CD4-positive, alpha-beta memory T cell (primary cell): ENCODE measurements around the gene PTPRU. TPM values are rescaled to one million over a fixed set of nuclear protein-coding genes. Genes with fewer than 3 reads are reported as not detected.

Source experiments
- CTCF ChIA-PET: fragments of 350-600 bp; sonication (Branson Sonifier 250); formaldehyde crosslinking; loops from one replicate; lab custom pipeline; 2021; ENCODE audit warnings: inconsistent platforms; ENCODE audit not compliant: partially characterized antibody; lab: Charles Lee
- POLR2A ChIA-PET: fragments of 350-600 bp; sonication (Branson Sonifier 250); formaldehyde crosslinking; loops from one replicate; lab custom pipeline; 2021; ENCODE audit not compliant: partially characterized antibody; lab: Charles Lee
- DNase-seq, 5 donors: peaks; one replicate each; pipeline versions ENCODE4 v3.0.0 to v3.0.0-alpha.2; 2020 to 2022; ENCODE audit warnings: mixed read lengths in 1 of 5
- H3K27ac ChIP-seq: one replicate; pipeline ENCODE4 v1.7.0; 2013; ENCODE audit warnings: low read depth, low read length
- H3K27me3 ChIP-seq: 2 replicates; pipeline ENCODE4 v1.7.0; 2013; ENCODE audit warnings: mild to moderate bottlenecking, low read length, moderate library complexity; ENCODE audit not compliant: insufficient read depth
- H3K36me3 ChIP-seq: 2 replicates; pipeline ENCODE4 v1.7.0; 2013; ENCODE audit warnings: mild to moderate bottlenecking, low read length, moderate library complexity; ENCODE audit not compliant: insufficient read depth
- H3K4me1 ChIP-seq: 2 replicates; pipeline ENCODE4 v1.7.0; 2013; ENCODE audit warnings: mild to moderate bottlenecking, low read length, moderate library complexity; ENCODE audit not compliant: insufficient read depth
- H3K4me3 ChIP-seq, 2 donors: one replicate each; pipeline ENCODE4 v1.7.0; 2013; ENCODE audit warnings: low read length in 2 of 2, mild to moderate bottlenecking in 1 of 2
- H3K9me3 ChIP-seq, 2 donors: one replicate each; pipeline ENCODE4 v1.7.0; 2013; ENCODE audit warnings: low read length in 2 of 2, control low read depth in 1 of 2; ENCODE audit not compliant: control insufficient read depth in 1 of 2
- H3K27ac Mint-ChIP-seq, 7 donors: one replicate each; pipeline ENCODE4 v1.8.0; 2020 to 2021; ENCODE audit warnings: mixed read lengths in 7 of 7, mild to moderate bottlenecking in 6 of 7, inconsistent platforms in 3 of 7, moderate library complexity in 3 of 7
- H3K27me3 Mint-ChIP-seq, 2 donors: one replicate each; pipeline ENCODE4 v1.8.0; 2020 to 2021; ENCODE audit warnings: mixed read lengths in 2 of 2
- H3K36me3 Mint-ChIP-seq, 2 donors: one replicate each; pipeline ENCODE4 v1.8.0; 2020 to 2021; ENCODE audit warnings: mixed read lengths in 2 of 2, inconsistent platforms in 1 of 2, mild to moderate bottlenecking in 1 of 2
- H3K4me1 Mint-ChIP-seq, 4 donors: one replicate each; pipeline ENCODE4 v1.8.0; 2020 to 2021; ENCODE audit warnings: mixed read lengths in 4 of 4, mild to moderate bottlenecking in 1 of 4
- H3K4me3 Mint-ChIP-seq, 8 donors: one replicate each; pipeline ENCODE4 v1.8.0; 2020 to 2021; ENCODE audit warnings: mixed read lengths in 8 of 8, mild to moderate bottlenecking in 7 of 8, moderate library complexity in 6 of 8, inconsistent platforms in 3 of 8
- H3K9me3 Mint-ChIP-seq, 8 donors: one replicate each; pipeline ENCODE4 v1.8.0; 2020 to 2021; ENCODE audit warnings: mixed read lengths in 8 of 8, mild to moderate bottlenecking in 5 of 8, inconsistent platforms in 3 of 8, moderate library complexity in 1 of 8
- intact Hi-C: fragments of 100-400 bp; cut with micrococcal nuclease; formaldehyde crosslinking; loops from one replicate; pipeline ENCODE4 v1.15.1; 2023
- polyA plus RNA-seq, 2 donors: library from polyadenylated mRNA; unstranded; fragments of 300-500 nt; fragmentation: Illumina TruSeq; gene quantifications; one replicate each; pipeline ENCODE4 v1.2.3, GENCODE V29; 2021
- total RNA-seq, 2 experiments: library from RNA; stranded (reverse); gene quantifications; one replicate each; pipeline ENCODE4 v1.2.3, GENCODE V29; 2021

PTPRU gene
- total RNA-seq (under 1 TPM in 1 of 2 experiments, not detected in 1; 0.38 TPM), polyA plus RNA-seq (not detected)

- Histone ChIP-seq H3K4me3 (peak within 1 kb of the TSS; percentile 28 to 60), H3K27me3 (peaks cover 19% of the 10 kb centered on the region), H3K4me1 (peaks cover 17% of the 10 kb centered on the region), H3K27ac (no peak within 1 kb of the TSS), H3K9me3 (no peaks in the 10 kb centered on the region), H3K36me3 (no peaks in the 10 kb centered on the region)
- POLR2A ChIA-PET = interaction anchor here (0.7 kb wide), 1 partner anchor 1547 kb away, joined by 4 read pairs; no protein-coding TSS in a partner anchor
- H3K36me3 Mint-ChIP-seq = no peaks in the 10 kb centered on the region
- H3K27ac Mint-ChIP-seq = peak within 1 kb of the TSS in 6 of 7 donors; percentile 33 to 86 (median 56)
- peak; percentile 60 to 85 (median 77) for DNase-seq
- intact Hi-C loops = loop anchor here (1.0 to 5.0 kb wide), 2 partner anchors 996 to 1472 kb away; no protein-coding TSS in a partner anchor
- H3K4me1 Mint-ChIP-seq = peaks cover 18 to 37% (median 20%) of the 10 kb centered on the region in 4 donors
- H3K27me3 Mint-ChIP-seq = peaks cover 36 to 40% of the 10 kb centered on the region in 2 donors
- CTCF ChIA-PET = interaction anchor here (0.6 to 3.6 kb wide), 4 partner anchors 1118 to 1481 kb away, joined by 3 to 33 read pairs (median 4); no protein-coding TSS in a partner anchor
- peak within 1 kb of the TSS; percentile 82 to 92 (median 87) for H3K4me3 Mint-ChIP-seq
- peaks cover 0 to 3% (median 0%) of the 10 kb centered on the region in 8 donors for H3K9me3 Mint-ChIP-seq
Observed at GRCh38 chr1:29235955-29236711, at the start of gene PTPRU. Gene PTPRU (plus strand): TSS chr1:29236522. CDS start chr1:29236645, 123 bp downstream.

DNA sequence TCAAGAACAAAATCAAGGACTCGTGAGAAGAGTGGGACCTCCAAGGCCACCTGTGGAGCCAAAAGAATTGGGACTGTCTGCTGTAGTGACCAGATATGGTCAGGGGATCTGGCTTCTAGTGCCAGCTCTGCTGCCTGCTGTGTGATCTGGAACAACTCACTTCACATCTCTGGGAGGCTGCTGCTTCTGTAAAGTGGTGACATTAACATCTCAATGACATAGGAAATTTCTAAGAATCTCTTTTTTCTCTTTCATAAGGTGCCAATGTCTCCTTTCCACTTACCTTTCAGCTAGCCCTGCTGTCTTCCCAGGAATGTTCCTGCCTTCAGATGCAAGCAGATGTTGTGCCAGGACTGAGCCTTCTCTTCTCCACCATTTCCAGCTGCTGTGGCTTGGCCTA lies 49.6 kb upstream of the PTPRU start:
- Histone ChIP-seq H3K27ac (no peak overlapping the region), H3K9me3 (no peaks in the 10 kb centered on the region), H3K36me3 (no peaks in the 10 kb centered on the region), H3K4me1 (peaks cover 9% of the 10 kb centered on the region), H3K4me3 (no peak overlapping the region), H3K27me3 (no peaks in the 10 kb centered on the region)
- CTCF ChIA-PET = interaction anchor here (1.5 to 1.8 kb wide), 2 partner anchors 13 to 16 kb away, joined by 4 to 11 read pairs; no protein-coding TSS in a partner anchor
- Mint-ChIP-seq H3K4me3 (no peak overlapping the region), H3K27me3 (no peaks in the 10 kb centered on the region), H3K9me3 (no peaks in the 10 kb centered on the region), H3K4me1 (peaks cover 4 to 17% (median 10%) of the 10 kb centered on the region in 4 donors), H3K36me3 (peaks cover 3 to 4% of the 10 kb centered on the region in 2 donors), H3K27ac (peak overlapping the region in 1 of 7 donors; percentile 3)
- POLR2A ChIA-PET = interaction anchor here (1.4 kb wide), 1 partner anchor 35 kb away, joined by 4 read pairs; no protein-coding TSS in a partner anchor
- intact Hi-C loops = loop anchor here (10.0 kb wide), 1 partner anchor 62 kb away; the partner anchor contains the start of gene TMEM200B
- DNase-seq = no peak

- ChIA-PET CTCF (no interaction called here), POLR2A (interaction anchor here (0.9 kb wide), 1 partner anchor 454 kb away, joined by 3 read pairs; the partner anchor contains the start of gene YTHDF2)
- no peak overlapping the region for H3K27ac ChIP-seq
- no peak overlapping the region for H3K27ac Mint-ChIP-seq
- H3K9me3 ChIP-seq = no peaks in the 10 kb centered on the region
- DNase-seq = no peak
- intact Hi-C loops = no loop called here
- no peaks in the 10 kb centered on the region for H3K9me3 Mint-ChIP-seq
- no peaks in the 10 kb centered on the region for H3K4me1 Mint-ChIP-seq
- no peaks in the 10 kb centered on the region for H3K27me3 Mint-ChIP-seq
- no peaks in the 10 kb centered on the region for H3K27me3 ChIP-seq
- no peaks in the 10 kb centered on the region for H3K4me1 ChIP-seq
- H3K4me3 ChIP-seq = no peak overlapping the region
- peaks cover 6% of the 10 kb centered on the region for H3K36me3 ChIP-seq
- H3K36me3 Mint-ChIP-seq = peaks cover 14 to 18% of the 10 kb centered on the region in 2 donors
- H3K4me3 Mint-ChIP-seq = no peak overlapping the region
Observed at GRCh38 chr1:29190718-29191117, 45.6 kb upstream of the PTPRU start.

DNA sequence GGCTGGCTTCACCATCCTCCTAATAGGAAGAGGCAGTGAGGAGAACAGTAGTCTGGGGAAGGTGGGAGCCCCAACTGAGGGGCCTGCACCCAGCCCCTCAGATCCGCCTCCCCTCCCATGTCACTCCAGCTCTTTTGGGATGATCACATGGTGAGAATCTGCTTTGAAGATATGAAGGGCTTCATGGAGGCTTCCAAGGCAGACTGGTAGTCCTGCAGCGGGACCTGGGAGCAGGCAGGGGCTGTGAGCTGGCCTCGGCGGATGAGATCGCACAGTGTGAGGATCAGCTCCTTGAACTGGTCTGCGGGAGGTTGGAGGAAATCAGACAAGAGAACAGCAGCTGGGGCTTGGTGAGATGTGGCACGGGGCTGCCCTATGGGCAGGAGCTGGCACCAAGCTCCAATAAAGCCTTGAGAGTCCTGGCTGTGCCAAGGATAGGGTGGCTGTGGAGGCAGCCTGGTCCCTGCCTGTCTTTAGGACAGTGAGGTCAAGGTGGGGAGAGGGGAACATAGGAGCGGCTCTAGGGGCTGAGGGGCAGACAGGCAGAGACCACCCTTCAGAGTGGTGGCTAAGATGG lies 42.4 kb upstream of the PTPRU start:
- H3K27ac Mint-ChIP-seq = no peak overlapping the region
- CTCF ChIA-PET = interaction anchor here (1.6 kb wide), 1 partner anchor 8 kb away, joined by 7 read pairs; no protein-coding TSS in a partner anchor
- no peaks in the 10 kb centered on the region for H3K9me3 ChIP-seq
- H3K4me3 ChIP-seq = no peak overlapping the region
- no peaks in the 10 kb centered on the region for H3K27me3 ChIP-seq
- H3K4me1 Mint-ChIP-seq = peaks cover 0 to 2% (median 0%) of the 10 kb centered on the region in 4 donors
- intact Hi-C loops = no loop called here
- no peaks in the 10 kb centered on the region for H3K9me3 Mint-ChIP-seq
- peaks cover 18 to 20% of the 10 kb centered on the region in 2 donors for H3K36me3 Mint-ChIP-seq
- no peak overlapping the region for H3K27ac ChIP-seq
- DNase-seq = no peak
- POLR2A ChIA-PET = no interaction called here
- H3K4me3 Mint-ChIP-seq = no peak overlapping the region
- H3K27me3 Mint-ChIP-seq = no peaks in the 10 kb centered on the region
- no peaks in the 10 kb centered on the region for H3K4me1 ChIP-seq
- peaks cover 7% of the 10 kb centered on the region for H3K36me3 ChIP-seq

- Histone ChIP-seq H3K36me3 (peaks cover 13% of the 10 kb centered on the region), H3K4me1 (no peaks in the 10 kb centered on the region), H3K4me3 (no peak overlapping the region), H3K27me3 (no peaks in the 10 kb centered on the region), H3K9me3 (no peaks in the 10 kb centered on the region), H3K27ac (no peak overlapping the region)
- intact Hi-C loops = loop anchor here (2.0 kb wide), 1 partner anchor 13 kb away; no protein-coding TSS in a partner anchor
- Mint-ChIP-seq H3K4me1 (peaks cover 0 to 2% (median 0%) of the 10 kb centered on the region in 4 donors), H3K27me3 (no peaks in the 10 kb centered on the region), H3K36me3 (peaks cover 22 to 28% of the 10 kb centered on the region in 2 donors), H3K9me3 (no peaks in the 10 kb centered on the region), H3K27ac (no peak overlapping the region), H3K4me3 (no peak overlapping the region)
- ChIA-PET CTCF (interaction anchor here (6.2 kb wide), 1 partner anchor 14 kb away, joined by 45 read pairs; the partner anchor contains the start of gene SRSF4), POLR2A (interaction anchor here (3.0 kb wide), 1 partner anchor 14 kb away, joined by 21 read pairs; the partner anchor contains the start of gene SRSF4)
- DNase-seq = no peak
Observed at GRCh38 chr1:29195881-29196291, 40.4 kb upstream of the PTPRU start.

DNA sequence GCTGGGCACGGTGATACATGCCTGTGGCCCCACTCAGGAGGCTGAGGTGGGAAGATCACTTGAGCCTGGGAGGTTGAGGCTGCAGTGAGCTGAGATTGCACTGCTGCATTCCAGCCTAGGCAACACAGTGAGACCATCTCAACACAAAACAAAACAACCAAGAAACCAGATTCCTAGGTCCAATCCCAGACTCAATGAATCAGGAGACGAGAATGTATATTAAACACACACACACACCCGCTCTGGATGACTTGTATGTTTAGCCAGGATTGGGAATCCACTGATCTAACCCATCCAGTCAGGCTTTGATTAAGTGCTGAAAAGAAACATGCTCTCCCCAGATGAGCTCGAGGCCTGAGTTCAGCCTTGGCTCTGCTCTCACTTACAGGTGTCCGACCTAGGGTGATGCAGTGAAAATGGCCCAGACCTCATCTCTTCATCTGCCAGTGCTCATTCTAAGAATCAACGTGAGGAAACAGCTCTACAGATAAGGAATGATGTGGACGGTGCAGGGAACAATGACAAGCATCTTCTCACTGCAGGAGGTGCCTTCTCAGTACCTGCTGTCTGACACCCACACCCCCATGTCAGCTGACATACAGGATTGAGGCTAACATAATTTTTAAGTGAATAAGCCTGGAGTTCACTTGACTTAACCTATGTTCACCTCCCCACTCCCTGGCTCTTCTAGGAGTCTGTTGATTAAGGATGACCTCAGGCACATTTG lies 39.3 kb upstream of the PTPRU start:
- Mint-ChIP-seq H3K27me3 (no peaks in the 10 kb centered on the region), H3K4me3 (no peak overlapping the region), H3K9me3 (no peaks in the 10 kb centered on the region), H3K4me1 (peaks cover 0 to 2% (median 0%) of the 10 kb centered on the region in 4 donors), H3K36me3 (peaks cover 23 to 35% of the 10 kb centered on the region in 2 donors), H3K27ac (peak overlapping the region in 1 of 7 donors; percentile 24)
- no peak overlapping the region for H3K27ac ChIP-seq
- H3K4me3 ChIP-seq = no peak overlapping the region
- CTCF ChIA-PET = interaction anchor here (0.5 to 7.7 kb wide), 10 partner anchors 15 to 787 kb away, joined by 3 to 133 read pairs (median 4); partner anchors contain the start of gene SRSF4
- peaks cover 13% of the 10 kb centered on the region for H3K36me3 ChIP-seq
- DNase-seq = no peak
- H3K27me3 ChIP-seq = no peaks in the 10 kb centered on the region
- H3K4me1 ChIP-seq = no peaks in the 10 kb centered on the region
- intact Hi-C loops = loop anchor here (2.0 kb wide), 1 partner anchor 14 kb away; no protein-coding TSS in a partner anchor
- POLR2A ChIA-PET = interaction anchor here (0.6 to 3.0 kb wide), 4 partner anchors 9 to 320 kb away, joined by 3 to 21 read pairs (median 4); partner anchors contain the start of gene SRSF4
- no peaks in the 10 kb centered on the region for H3K9me3 ChIP-seq
